GM12878 (cell line): ENCODE data around the gene EWSR1. TPM values are rescaled to one million over a fixed set of nuclear protein-coding genes. Genes with fewer than 3 reads are reported as not detected.
A peak's percentile ranks its signal among the peaks of the same experiment; 100 is the strongest.

ENCODE experiments used
- ATAC-seq: fragments of 200-7000 bp; cut with Tn5 transposase; 3 replicates; pipeline ENCODE4 v1.9.1; 2020; ENCODE audit warnings: mild to moderate bottlenecking, moderate library complexity
- BruUV-seq: library from RNA; stranded (reverse); fragments of 400-500 nt; replicated peaks from 2 replicates; lab custom pipeline; 2021; lab: Mats Ljungman, UMichigan
- CTCF ChIA-PET: fragments of 300-600 bp; sonication (Branson Sonifier 250); formaldehyde crosslinking; extraction: SDS; loops from one replicate; lab custom pipeline; 2021; ENCODE audit warnings: inconsistent platforms; lab: Yijun Ruan, JAX
- POLR2A ChIA-PET: fragments of 350-600 bp; formaldehyde crosslinking; extraction: SDS; loops from one replicate; lab custom pipeline; 2021; ENCODE audit warnings: inconsistent platforms; lab: Charles Lee
- RAD21 ChIA-PET: fragments of 300-600 bp; sonication (Branson Sonifier 250); formaldehyde crosslinking; loops from one replicate; lab custom pipeline; 2023; ENCODE audit warnings: antibody characterized with exemption; ENCODE audit not compliant: unreplicated experiment; lab: Charles Lee
- SMC1A ChIA-PET: fragments of 300-600 bp; sonication (Branson Sonifier 250); formaldehyde crosslinking; loops from one replicate; lab custom pipeline; 2023; ENCODE audit not compliant: unreplicated experiment, uncharacterized antibody; lab: Charles Lee
- DNase-seq: peaks from one replicate; pipeline ENCODE4 v3.0.0-alpha.2; 2011; ENCODE audit warnings: low read depth, low spot score
- FAIRE-seq: peaks from 3 replicates; lab custom pipeline; 2011; peaks lifted over from hg19 to GRCh38; lab: Jason Lieb, UNC
- H2AFZ ChIP-seq: 2 replicates; pipeline ENCODE4 v1.6.0; 2011; ENCODE audit warnings: low read depth, low read length, control low read depth; ENCODE audit not compliant: control insufficient read depth
- H3K27ac ChIP-seq: 2 replicates; pipeline ENCODE4 v1.5.1; 2011; ENCODE audit warnings: control low read depth; ENCODE audit not compliant: control insufficient read depth, insufficient read depth
- H3K27me3 ChIP-seq, 2 experiments: replicated peaks in 1 of 2; 2 replicates each; pipeline versions ENCODE4 v1.6.0 to v1.6.1; 2011; ENCODE audit warnings: low read length in 1 of 2; ENCODE audit not compliant: control insufficient read depth in 2 of 2, insufficient read depth in 2 of 2
- H3K36me3 ChIP-seq, 2 experiments: 2 replicates each; pipeline ENCODE4 v1.5.1; 2011; ENCODE audit warnings: low read length in 1 of 2; ENCODE audit not compliant: control insufficient read depth in 2 of 2, insufficient read depth in 2 of 2
- H3K4me1 ChIP-seq: 2 replicates; pipeline ENCODE4 v1.6.1; 2011; ENCODE audit warnings: mild to moderate bottlenecking, low read length, moderate library complexity, mixed read lengths; ENCODE audit not compliant: control insufficient read depth, insufficient read depth
- H3K4me2 ChIP-seq: 2 replicates; pipeline ENCODE4 v1.6.0; 2011; ENCODE audit warnings: control low read depth; ENCODE audit not compliant: control insufficient read depth, insufficient read depth
- H3K4me3 ChIP-seq: fragments of 200-600 bp; sonication (generic); 2 replicates; pipeline ENCODE4 v1.5.1; 2016
- H3K79me2 ChIP-seq: 2 replicates; pipeline ENCODE4 v1.6.0; 2011; ENCODE audit warnings: low read length; ENCODE audit not compliant: control insufficient read depth, insufficient read depth
- H3K9ac ChIP-seq: 2 replicates; pipeline ENCODE4 v1.8.0; 2011; ENCODE audit warnings: low read length, control low read depth, mixed read lengths; ENCODE audit not compliant: control insufficient read depth, insufficient read depth
- H3K9me3 ChIP-seq: replicated peaks from 3 replicates; pipeline ENCODE4 v1.5.1; 2011; ENCODE audit warnings: mild to moderate bottlenecking, low read length; ENCODE audit not compliant: control insufficient read depth, insufficient read depth
- H4K20me1 ChIP-seq: 2 replicates; pipeline ENCODE4 v1.6.0; 2011; ENCODE audit not compliant: control insufficient read depth, insufficient read depth
- CHD2 ChIP-seq: IDR thresholded peaks from 2 replicates; pipeline ENCODE4 v1.6.1; 2011; ENCODE audit warnings: low read depth, low read length, improper control_type of control experiment, borderline replicate concordance
- E4F1 ChIP-seq: fragments of 450-650 bp; IDR thresholded peaks from 2 replicates; pipeline ENCODE4 v1.6.1; 2018; ENCODE audit warnings: borderline replicate concordance, mild to moderate bottlenecking; ENCODE audit not compliant: partially characterized antibody
- IKZF1 ChIP-seq: fragments of 450-650 bp; conservative IDR thresholded peaks from 2 replicates; pipeline ENCODE4 v1.6.1; 2017; ENCODE audit warnings: antibody characterized with exemption, mild to moderate bottlenecking
- IKZF2 ChIP-seq, 2 experiments: fragments of 450-650 bp; IDR thresholded peaks; 2 replicates each; pipeline ENCODE4 v1.6.1; 2017; ENCODE audit warnings: mild to moderate bottlenecking in 2 of 2, moderate library complexity in 2 of 2
- MTA2 ChIP-seq: fragments of 450-650 bp; IDR thresholded peaks from 2 replicates; pipeline ENCODE4 v1.6.1; 2016; ENCODE audit warnings: low read depth, mild to moderate bottlenecking, moderate library complexity
- NFIC ChIP-seq: IDR thresholded peaks from 2 replicates; pipeline ENCODE4 v1.6.1; 2012; ENCODE audit warnings: low read depth, mild to moderate bottlenecking, inconsistent platforms, low read length, moderate library complexity
- NFXL1 ChIP-seq: fragments of 450-650 bp; IDR thresholded peaks from 2 replicates; pipeline ENCODE4 v1.6.1; 2017; ENCODE audit warnings: antibody characterized with exemption, mild to moderate bottlenecking, borderline replicate concordance
- SPI1 ChIP-seq: IDR thresholded peaks from 2 replicates; pipeline ENCODE4 v1.6.1; 2011; ENCODE audit warnings: low read depth, mild to moderate bottlenecking, low read length, moderate library complexity, borderline replicate concordance; ENCODE audit not compliant: insufficient read depth
- SUPT20H ChIP-seq: IDR thresholded peaks from 2 replicates; pipeline ENCODE4 v1.6.1; 2011; ENCODE audit warnings: low read depth, mild to moderate bottlenecking, low read length, moderate library complexity, borderline replicate concordance; ENCODE audit not compliant: control insufficient read depth
- ZBED1 ChIP-seq: IDR thresholded peaks from 2 replicates; pipeline ENCODE4 v1.6.1; 2016; ENCODE audit warnings: borderline replicate concordance
- WGBS: methylation state at CpG from one replicate; pipeline ENCODE4 v1.1.6; 2016; ENCODE audit warnings: low lambda C conversion rate; ENCODE audit not compliant: insufficient replicate concordance, insufficient coverage; ENCODE audit errors: missing lambda C conversion rate; 5-methylcytosine and 5-hydroxymethylcytosine counted together
- in situ Hi-C: fragments of 300-500 bp; cut with MboI; formaldehyde crosslinking; loops from 9 replicates; pipeline ENCODE4 v1.14.3; 2018; ENCODE audit warnings: mixed read lengths
- intact Hi-C: fragments of 100-400 bp; cut with micrococcal nuclease; formaldehyde crosslinking; loops from one replicate; pipeline ENCODE4 v1.14.2; 2022; ENCODE audit not compliant: unreplicated experiment
- polyA plus RNA-seq, 11 experiments: library from polyadenylated mRNA; depleted of rRNA in 4 of 11; unstranded in 6 of 11; stranded (reverse) in 5 of 11; fragments of >200 nt; fragmentation: Nextera tagmentation in 4 of 11; fragmentation: Illumina TruSeq in 1 of 11; extraction: Ambion mirVana in 4 of 11; extraction: Trizol in 1 of 11; gene quantifications; 1 replicate in 1 of 11; 2 replicates in 10 of 11; pipeline versions ENCODE4 v1.2.1 to v1.2.3, GENCODE V29; 2011 to 2016; ENCODE audit warnings: inconsistent platforms in 2 of 11, missing spikeins in 2 of 11, low read depth in 1 of 11
- total RNA-seq, 4 experiments: library from RNA; depleted of rRNA in 3 of 4; stranded (reverse); fragments of >200 nt in 3 of 4; fragmentation: Illumina TruSeq in 1 of 4; extraction: Trizol in 1 of 4; gene quantifications; 2 replicates each; pipeline versions ENCODE4 v1.2.1 to v1.2.3, GENCODE V29; 2013 to 2021

The EWSR1 gene
- total and polyA plus RNA-seq, 10 of the 15 experiments (the other 5 are each of a cell fraction or from before 2014, with no cell fraction given), result 130 to 480 (median 356) TPM

- Histone ChIP-seq H3K4me2 (no peak overlapping the region), H3K4me3 (no peak overlapping the region), H3K9ac (no peak overlapping the region), H3K27me3 (no peaks in the 10 kb centered on the region), H4K20me1 (peaks cover 11% of the 10 kb centered on the region; the same call in 1 of the 2 replicates), H3K36me3 (peaks cover 26 to 72% of the 10 kb centered on the region in 2 experiments), H3K4me1 (peaks cover 6% of the 10 kb centered on the region), H3K27ac (no peak overlapping the region), H2AFZ (no peak overlapping the region), H3K79me2 (peaks cover 6% of the 10 kb centered on the region), H3K9me3 (no peaks in the 10 kb centered on the region)
- no peak for DNase-seq
- ATAC-seq, result peak; percentile 29
- intact Hi-C loops, result no loop called here
- ChIA-PET POLR2A (interaction anchor here (1.2 kb wide), 1 partner anchor 19 kb away, joined by 3 read pairs; no protein-coding TSS in a partner anchor), SMC1A (interaction anchor here (0.7 to 1.5 kb wide), 3 partner anchors 9 to 86 kb away, joined by 3 to 4 read pairs (median 3); no protein-coding TSS in a partner anchor), RAD21 (no interaction called here), CTCF (interaction anchor here (0.6 kb wide), 1 partner anchor 122 kb away, joined by 3 read pairs; no protein-coding TSS in a partner anchor)
- in situ Hi-C loops, result no loop called here
- TF ChIP-seq IKZF1 (0 out of 2 replicates have a peak, but pooled peaks have one; percentile 35), IKZF2 (IDR thresholded peaks at IDR 0.05) (peak in 1 of 2 experiments; percentile 57; a peak in 2 of 4 replicates), E4F1 (no peak), NFXL1 (no peak), ZBED1 (no peak), SPI1 (peak; percentile 52; the same call in 1 of the 2 replicates), SUPT20H (no peak), CHD2 (no peak), MTA2 (0 out of 2 replicates have a peak, but pooled peaks have one; percentile 18), NFIC (no peak)
- 0% methylated on average over 2 of the region's 2 CpGs for WGBS
- no peak for FAIRE-seq
- BruUV-seq, result TSS peak; percentile 21
These were observed 20.8 kb downstream of the EWSR1 start for GRCh38 chr22:29288837-29289236.
